ENCODE results near the gene BFAR. TPM values are rescaled to one million over a fixed set of nuclear protein-coding genes. Genes with fewer than 3 reads are reported as not detected.
"Not testable (repeated sequence)": the region's sequence is repeated elsewhere in the genome, so short reads cannot be mapped to it uniquely, and the experiment has no call there.

Gene BFAR
- total RNA-seq, 1 donor from 2014 or later = 30.5 TPM

DNA sequence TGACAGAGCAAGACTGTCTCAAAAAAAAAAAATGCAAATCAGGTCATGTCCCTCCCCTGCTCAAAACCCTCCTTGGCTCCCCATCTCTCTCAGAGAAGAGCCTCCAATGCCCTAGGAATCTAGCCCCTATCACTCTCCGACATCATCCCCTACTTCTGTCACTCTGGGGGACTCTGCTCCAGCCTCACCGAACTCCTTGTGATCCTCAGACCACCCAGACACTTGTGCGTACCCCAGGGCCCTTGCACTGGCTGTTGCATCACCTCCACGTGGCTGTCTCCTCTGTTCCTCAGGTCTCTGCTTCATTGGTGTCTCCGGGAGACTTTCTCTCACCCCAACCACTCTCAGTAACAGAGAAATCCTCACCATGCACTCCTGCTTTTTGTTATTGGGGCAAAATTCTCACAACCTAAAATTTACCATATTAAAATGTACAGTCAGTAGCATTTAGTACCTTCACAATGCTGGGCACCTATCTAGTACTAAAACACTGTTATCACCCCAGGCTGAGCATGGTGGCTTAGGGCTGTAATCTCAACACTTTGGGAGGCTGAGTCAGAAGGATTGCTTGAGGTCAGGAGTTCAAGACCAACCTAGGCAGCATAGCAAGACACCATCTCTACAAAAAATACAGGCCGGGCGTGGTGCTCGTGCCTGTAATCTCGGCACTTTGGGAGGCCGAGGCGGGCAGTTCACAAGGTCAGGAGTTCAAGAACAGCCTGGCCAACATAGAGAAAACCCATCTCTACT is 46.2 kb downstream of the BFAR start:
- no peak for DNase-seq
- intact Hi-C loops (cut with DNase I) = no loop called here
- no peak for ATAC-seq (ENCODE audit: poor library complexity)

DNA sequence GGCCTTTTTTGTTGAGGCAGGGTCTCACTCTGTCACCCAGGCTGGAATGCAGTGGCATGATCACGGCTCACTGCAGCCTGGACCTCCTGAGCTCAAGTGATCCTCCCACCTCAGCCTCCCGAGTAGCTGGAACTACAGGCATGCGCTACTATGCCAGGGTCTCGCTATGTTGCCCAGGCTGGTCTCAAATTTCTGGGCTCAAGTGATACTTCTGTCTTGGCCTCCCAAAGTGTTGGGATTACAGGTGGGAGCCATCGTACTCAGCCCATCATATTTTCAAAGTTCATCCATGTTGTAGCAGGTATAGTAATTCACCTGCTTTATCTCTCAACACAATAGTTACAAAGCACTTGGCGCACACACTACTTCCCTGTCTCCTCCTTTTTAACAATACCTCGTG is 47.6 kb downstream of the BFAR start:
- intact Hi-C loops (cut with DNase I); ATAC-seq (ENCODE audit: poor library complexity); DNase-seq: not testable (repeated sequence)

DNA sequence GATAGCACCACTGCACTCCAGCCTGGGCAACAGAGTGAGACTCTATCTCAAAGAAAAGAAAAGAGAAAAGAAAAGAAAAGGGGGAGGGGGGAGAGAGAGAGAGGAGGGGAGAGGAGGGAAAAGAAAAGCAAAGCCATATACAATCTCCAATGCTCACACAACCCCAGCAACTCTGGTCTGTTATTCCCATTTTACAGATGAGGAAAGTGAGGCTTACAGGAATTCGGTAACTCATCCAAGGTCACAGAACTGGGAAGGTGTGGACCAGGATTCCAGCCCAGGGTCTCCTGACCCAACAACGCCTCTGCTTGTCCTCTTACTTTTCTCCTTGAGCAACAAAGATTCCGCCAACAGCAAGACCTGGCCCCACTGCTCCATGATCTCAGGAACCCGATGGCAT is 48.4 kb downstream of the BFAR start:
- intact Hi-C loops (cut with DNase I) = no loop called here
- DNase-seq (no peak), ATAC-seq (ENCODE audit: poor library complexity) (no peak)

DNA sequence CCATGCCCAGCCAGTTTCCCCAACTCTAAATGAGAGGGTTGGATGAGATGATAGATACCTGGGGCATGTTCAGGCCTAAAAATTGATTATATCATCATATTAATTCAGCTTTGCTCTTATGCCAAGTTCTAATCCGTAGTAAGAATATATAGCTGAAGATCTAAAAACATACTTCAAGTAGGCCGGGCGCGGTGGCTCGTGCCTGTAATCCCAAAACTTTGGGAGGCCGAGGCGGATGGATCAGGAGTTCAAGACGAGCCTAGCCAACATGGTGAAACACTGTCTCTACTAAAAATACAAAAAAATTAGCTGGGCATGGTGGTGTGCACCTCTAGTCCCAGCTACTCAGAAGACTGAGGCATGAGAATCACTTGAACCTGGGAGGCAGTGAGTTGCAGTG is 49.4 kb downstream of the BFAR start:
- intact Hi-C loops (cut with DNase I) = no loop called here
- ATAC-seq (ENCODE audit: poor library complexity) (no peak), DNase-seq (no peak)

DNA sequence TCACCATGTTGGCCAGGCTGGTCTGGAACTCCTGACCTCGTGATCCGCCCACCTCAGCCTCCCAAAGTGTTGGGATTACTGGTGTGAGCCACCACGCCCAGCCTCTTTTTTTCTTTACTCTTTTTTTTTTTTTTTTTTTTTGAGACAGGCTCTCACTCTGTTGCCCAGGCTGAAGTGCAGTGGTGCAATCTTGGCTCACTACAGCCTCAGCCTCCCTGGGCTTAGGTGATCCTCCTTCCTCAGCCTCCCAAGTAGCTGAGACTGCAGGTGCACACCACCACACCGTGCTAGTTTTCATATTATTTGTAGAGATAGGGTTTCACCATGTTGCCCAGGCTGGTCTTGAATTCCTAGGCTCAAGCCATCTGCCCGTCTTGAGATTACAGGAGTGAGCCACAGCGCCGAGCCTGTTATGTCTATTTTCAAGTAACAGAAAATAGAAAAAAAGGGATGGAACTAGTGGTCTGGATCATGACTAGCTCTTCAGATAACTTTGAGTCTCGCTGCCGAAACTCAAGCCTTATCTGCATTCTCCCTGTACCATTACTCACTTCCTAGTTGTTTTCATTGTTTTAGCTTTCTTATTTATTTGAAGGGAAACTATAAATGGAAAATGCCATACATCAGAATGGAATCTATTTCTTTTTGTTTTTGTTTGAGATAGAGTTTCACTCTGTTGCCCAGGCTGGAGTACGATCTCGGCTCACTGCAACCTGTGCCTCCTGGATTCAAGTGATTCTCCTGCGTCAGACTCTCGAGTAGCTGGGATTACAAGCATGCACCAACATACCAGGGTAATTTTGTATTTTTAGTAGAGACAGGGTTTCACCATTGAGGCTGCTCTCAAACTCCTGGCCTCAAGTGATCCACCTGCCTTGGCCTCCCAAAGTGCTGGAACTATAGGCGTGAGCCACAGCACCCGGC is 53.4 kb downstream of the BFAR start:
- ATAC-seq (ENCODE audit: poor library complexity); DNase-seq; intact Hi-C loops (cut with DNase I): not testable (repeated sequence)

DNA sequence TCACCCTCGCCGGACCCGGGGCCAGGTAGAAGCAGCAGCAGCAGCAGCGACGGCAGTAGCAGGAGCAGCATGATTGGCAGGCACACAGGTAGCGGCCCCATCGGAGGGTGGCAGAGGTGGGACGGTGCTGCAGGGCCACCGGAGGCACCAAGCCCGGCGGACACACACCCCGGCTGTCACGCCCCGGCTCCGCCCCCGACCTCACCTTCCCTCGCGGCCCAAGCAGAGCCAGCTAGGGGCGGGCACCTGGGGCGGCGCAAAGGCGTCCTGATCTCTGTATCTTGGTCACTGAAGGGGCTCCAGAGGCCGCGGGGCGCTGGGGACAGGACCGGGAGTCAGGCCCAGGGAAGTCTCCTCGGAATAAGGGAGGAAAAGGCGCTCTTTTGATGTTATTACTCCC is 61.4 kb downstream of the BFAR start, which contains the start of gene PLA2G10:
PLA2G10 (minus strand) TSS at position 180 of the 400 bp plus-strand sequence; CDS start at position 101, 79 bp downstream.
- intact Hi-C loops (cut with DNase I); DNase-seq; ATAC-seq (ENCODE audit: poor library complexity): not testable (repeated sequence)

DNA sequence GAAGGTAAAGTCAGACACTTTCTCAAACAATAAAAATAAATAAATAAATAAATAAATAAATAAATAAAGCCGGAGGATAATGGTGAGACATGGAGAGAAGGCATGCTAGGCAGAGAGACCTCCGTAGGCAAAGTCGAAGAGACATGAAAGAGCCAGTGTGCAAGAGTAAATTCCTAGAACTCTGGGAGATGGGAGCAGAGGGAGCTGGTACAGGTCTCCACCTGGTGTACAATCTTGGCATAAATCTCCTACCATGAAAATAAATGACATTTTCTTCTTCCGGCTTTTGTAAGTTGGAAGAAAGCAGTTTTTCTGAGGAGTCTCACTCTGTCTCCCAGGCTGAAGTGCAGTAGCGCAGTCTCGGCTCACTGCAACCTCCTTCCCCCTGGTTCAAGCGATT is 69.1 kb downstream of the BFAR start:
- intact Hi-C loops (cut with DNase I); ATAC-seq (ENCODE audit: poor library complexity): not testable (repeated sequence)

DNA sequence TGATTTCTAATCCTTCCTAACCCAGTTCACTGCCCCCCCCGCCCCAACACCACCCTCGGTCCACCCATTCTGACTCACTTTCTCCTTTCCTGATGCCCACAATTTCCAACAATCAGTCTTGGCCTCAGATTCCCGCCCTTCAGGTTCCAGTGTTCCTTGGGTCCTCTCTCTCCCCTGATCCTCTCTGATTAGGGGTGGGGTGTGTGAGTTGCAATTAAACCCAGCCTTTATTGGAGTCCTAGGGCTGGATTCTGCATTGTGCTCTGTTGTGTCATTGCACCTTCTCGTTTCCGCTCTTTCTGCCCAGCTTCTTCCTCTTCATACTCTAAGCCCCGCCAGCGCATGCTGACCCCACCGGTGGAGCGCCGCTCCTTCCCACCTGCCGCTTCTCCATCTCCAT is 69.9 kb downstream of the BFAR start:
- intact Hi-C loops (cut with DNase I); ATAC-seq (ENCODE audit: poor library complexity); DNase-seq: not testable (repeated sequence)

More for the DNA sequence above, 69.1 kb downstream of the BFAR start:
- not testable (repeated sequence) for DNase-seq

DNA sequence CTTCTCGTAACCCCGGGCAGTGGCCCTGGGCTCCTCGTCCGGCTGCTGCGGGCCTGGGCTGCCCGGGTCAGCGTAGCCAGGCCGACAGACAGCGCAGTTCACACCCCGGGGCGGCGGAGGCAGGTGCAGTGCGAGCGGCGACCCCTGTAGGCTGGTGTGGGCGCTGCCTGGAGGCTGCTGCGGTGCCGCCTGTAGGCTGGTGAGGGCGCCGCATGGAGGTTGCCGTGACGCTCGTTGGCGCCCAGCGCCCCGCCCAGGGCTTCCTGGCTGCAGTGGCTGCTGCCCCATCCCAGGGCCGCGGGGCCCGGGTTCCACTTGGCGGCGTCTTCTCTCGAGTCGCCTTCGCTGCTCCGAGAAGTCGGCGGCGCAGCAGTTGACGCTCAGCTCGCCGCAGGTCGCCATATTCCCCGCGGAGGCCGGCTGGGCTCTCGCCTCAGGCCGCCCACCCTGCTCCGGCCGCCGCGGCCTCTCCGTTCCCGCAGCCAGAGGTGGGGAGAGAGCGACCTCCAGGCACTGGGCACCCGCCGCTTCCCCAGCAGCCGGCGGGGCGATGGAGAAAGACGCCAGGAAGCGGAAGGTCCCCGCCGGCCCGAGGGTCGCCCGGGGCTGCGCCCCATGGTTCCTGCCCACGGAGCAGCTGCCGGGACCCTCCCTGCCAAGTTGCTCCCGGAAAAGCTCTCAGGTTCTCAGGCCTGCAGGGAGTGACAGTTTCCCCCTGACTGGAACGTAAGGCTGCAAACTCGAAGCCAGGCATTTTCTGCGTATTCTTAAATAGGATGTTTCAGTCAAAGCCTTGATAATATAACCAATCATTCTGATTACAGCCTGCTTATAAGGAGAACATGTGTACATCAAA is 70.6 kb downstream of the BFAR start, which contains the start of gene NPIPA3:
NPIPA3 (plus strand) TSS at position 256 of the 856 bp plus-strand sequence. CDS start 5,533 bp downstream, outside the sequence.
- DNase-seq; intact Hi-C loops (cut with DNase I): not testable (repeated sequence)
- peak; percentile 100 for ATAC-seq (ENCODE audit: poor library complexity)

Other genes starting within 250 kb of the BFAR start
- gene PARN, start 2.7 kb upstream of the BFAR start, total RNA-seq = 16.1 TPM
- not detected for gene PLA2G10, start 61.4 kb downstream of the BFAR start, total RNA-seq
- 0.65 TPM for gene NPIPA3, start 70.5 kb downstream of the BFAR start, total RNA-seq
- 4.0 TPM for gene NPIPA2, start 109.6 kb downstream of the BFAR start, total RNA-seq
- 130 TPM for gene NOMO1, start 200.8 kb downstream of the BFAR start, total RNA-seq

Measured in Right ventricle myocardium superior (tissue), 1 donor.